Measurements from ENCODE around the gene SCRN1.

Gene SCRN1

GRCh38 chr7:29956487-29956836 lies 33.1 kb downstream of the SCRN1 start:
- Histone ChIP-seq H2BK15ac (ENCODE audit: low read depth, poor library complexity, severe bottlenecking) (no peak overlapping the region), H3K27ac (ENCODE audit: low read length, poor library complexity, severe bottlenecking) (no peak overlapping the region), H3K79me1 (replicated peaks; ENCODE audit: low read length, poor library complexity, severe bottlenecking) (peaks cover 43% of the 10 kb centered on the region), H3K4me2 (ENCODE audit: low read length, poor library complexity, severe bottlenecking) (no peak overlapping the region), H2BK120ac (ENCODE audit: low read depth, low read length) (no peak overlapping the region), H3K4me1 (ENCODE audit: control insufficient read depth, insufficient read depth, low read depth, low read length) (peaks cover 9% of the 10 kb centered on the region), H3K9ac (ENCODE audit: low read length) (peak overlapping the region; percentile 24), H3K4ac (ENCODE audit: low read depth in 1 of 2, low read length in 2 of 2) (no peak overlapping the region), H3K4me3 (ENCODE audit: insufficient read depth in 1 of 2, low read depth in 1 of 2, low read length in 2 of 2) (no peak overlapping the region), H3K36me3 (ENCODE audit: control insufficient read depth in 1 of 2, insufficient read depth in 2 of 2, low read depth in 1 of 2, low read length in 2 of 2) (peaks cover 20 to 57% of the 10 kb centered on the region in 2 experiments), H3K27me3 (ENCODE audit: control insufficient read depth in 1 of 2, insufficient read depth in 1 of 2, low read length in 2 of 2) (no peaks in the 10 kb centered on the region), H3K23ac (ENCODE audit: low read length in 2 of 2) (no peak overlapping the region), H4K8ac (ENCODE audit: low read length) (no peak overlapping the region), H2AK5ac (ENCODE audit: low read length, severe bottlenecking) (no peak overlapping the region), H2BK12ac (ENCODE audit: low read length in 2 of 2) (no peak overlapping the region), H3K14ac (ENCODE audit: low read length in 2 of 2) (no peak overlapping the region), H2AFZ (ENCODE audit: low read depth, low read length) (no peak overlapping the region), H3K18ac (ENCODE audit: low read depth in 1 of 2, low read length in 2 of 2) (no peak overlapping the region), H2BK5ac (ENCODE audit: low read depth, low read length, poor library complexity, severe bottlenecking) (no peak overlapping the region), H4K91ac (ENCODE audit: low read length) (no peak overlapping the region), H3K9me3 (ENCODE audit: control insufficient read depth, low read length) (no peaks in the 10 kb centered on the region)
- no peak for DNase-seq
- WGBS: 92% methylated on average over 3 of the region's 3 CpGs

DNA sequence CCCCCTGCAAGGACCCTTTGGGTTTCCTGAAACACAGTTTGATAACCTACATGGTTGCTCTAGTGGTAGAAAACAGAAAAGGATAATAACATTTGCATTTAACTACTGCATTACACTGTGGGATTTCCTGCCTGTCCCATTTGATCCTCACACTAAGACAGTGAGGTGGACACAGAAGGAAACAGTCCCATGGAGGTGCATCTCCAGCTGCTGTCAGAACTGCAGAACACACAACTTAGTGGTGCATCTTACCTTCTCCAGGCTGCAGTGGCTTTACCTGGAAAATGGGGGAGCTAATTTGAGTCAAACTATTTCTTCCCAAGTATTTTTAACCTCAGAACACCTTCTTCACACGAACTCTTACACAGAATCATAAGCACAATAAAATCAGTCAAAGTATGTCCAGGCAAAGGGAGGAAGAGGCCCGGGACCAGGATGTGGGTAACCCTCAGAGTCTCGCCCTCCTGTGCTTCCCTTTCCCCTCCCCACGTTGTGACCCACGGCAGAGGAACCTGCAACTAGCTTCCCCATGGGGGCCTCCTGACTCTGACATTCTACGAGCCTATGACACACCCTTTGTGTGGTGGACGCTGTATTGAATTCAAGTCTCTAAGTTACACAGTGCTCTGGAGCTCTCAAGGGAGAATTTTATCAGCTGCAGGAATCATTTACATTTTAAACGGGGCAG lies 33.7 kb downstream of the SCRN1 start:
- H3K14ac ChIP-seq (ENCODE audit: low read length in 2 of 2): peak overlapping the region in 1 of 2 experiments; percentile 59
- H2BK5ac ChIP-seq (ENCODE audit: low read depth, low read length, poor library complexity, severe bottlenecking): no peak overlapping the region
- H2AFZ ChIP-seq (ENCODE audit: low read depth, low read length): no peak overlapping the region
- H2BK12ac ChIP-seq (ENCODE audit: low read length in 2 of 2): no peak overlapping the region
- H2AK5ac ChIP-seq (ENCODE audit: low read length, severe bottlenecking): no peak overlapping the region
- no peaks in the 10 kb centered on the region for H3K27me3 ChIP-seq (ENCODE audit: control insufficient read depth in 1 of 2, insufficient read depth in 1 of 2, low read length in 2 of 2)
- WGBS: 89% methylated on average over 8 of the region's 8 CpGs
- H3K9ac ChIP-seq (ENCODE audit: low read length): peak overlapping the region; percentile 24
- no peak overlapping the region for H2BK15ac ChIP-seq (ENCODE audit: low read depth, poor library complexity, severe bottlenecking)
- peaks cover 48% of the 10 kb centered on the region for H3K79me1 ChIP-seq (replicated peaks; ENCODE audit: low read length, poor library complexity, severe bottlenecking)
- H3K4me3 ChIP-seq (ENCODE audit: insufficient read depth in 1 of 2, low read depth in 1 of 2, low read length in 2 of 2): no peak overlapping the region
- H3K18ac ChIP-seq (ENCODE audit: low read depth in 1 of 2, low read length in 2 of 2): no peak overlapping the region
- no peak overlapping the region for H2BK120ac ChIP-seq (ENCODE audit: low read depth, low read length)
- no peaks in the 10 kb centered on the region for H3K9me3 ChIP-seq (ENCODE audit: control insufficient read depth, low read length)
- no peak overlapping the region for H3K4me2 ChIP-seq (ENCODE audit: low read length, poor library complexity, severe bottlenecking)
- H3K4ac ChIP-seq (ENCODE audit: low read depth in 1 of 2, low read length in 2 of 2): no peak overlapping the region
- H3K36me3 ChIP-seq (ENCODE audit: control insufficient read depth in 1 of 2, insufficient read depth in 2 of 2, low read depth in 1 of 2, low read length in 2 of 2): peaks cover 24 to 62% of the 10 kb centered on the region in 2 experiments
- DNase-seq: no peak
- H3K4me1 ChIP-seq (ENCODE audit: control insufficient read depth, insufficient read depth, low read depth, low read length): peaks cover 9% of the 10 kb centered on the region
- no peak overlapping the region for H4K8ac ChIP-seq (ENCODE audit: low read length)
- H4K91ac ChIP-seq (ENCODE audit: low read length): no peak overlapping the region
- no peak overlapping the region for H3K27ac ChIP-seq (ENCODE audit: low read length, poor library complexity, severe bottlenecking)
- H3K23ac ChIP-seq (ENCODE audit: low read length in 2 of 2): no peak overlapping the region

DNA sequence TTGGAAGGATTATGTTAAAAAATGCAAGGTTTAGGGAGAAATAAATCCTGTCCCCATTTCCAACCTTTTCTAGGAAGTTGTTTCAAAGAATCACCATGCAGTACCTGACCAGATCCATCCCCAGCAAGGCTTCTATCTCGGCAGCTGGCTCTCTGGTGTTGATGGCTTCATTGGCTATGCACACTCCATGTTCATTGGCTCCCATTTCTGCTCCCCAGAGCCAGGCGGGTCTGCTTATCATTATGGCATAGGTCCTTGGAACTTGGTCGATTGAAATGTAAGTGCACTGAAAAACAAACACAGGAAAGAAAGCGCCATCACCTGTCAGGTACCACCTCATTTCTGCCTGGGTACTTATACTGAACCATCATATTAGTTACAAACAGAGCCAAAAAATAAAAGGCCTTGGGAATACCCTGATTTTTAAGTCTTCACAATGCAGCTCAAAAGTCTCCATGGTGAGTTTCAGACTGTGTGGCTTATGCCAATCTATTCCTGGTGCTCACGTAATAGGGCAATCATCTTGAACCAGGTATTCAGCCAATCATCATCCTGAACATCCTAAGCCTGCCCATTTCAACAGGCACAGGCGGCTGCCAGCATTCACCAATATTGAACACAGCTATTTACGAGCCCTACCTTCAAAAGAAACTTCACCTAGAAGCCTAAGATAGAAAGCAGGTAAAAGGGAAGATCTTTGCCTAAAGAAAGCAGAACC lies 34.4 kb downstream of the SCRN1 start:
- no peak overlapping the region for H3K4me3 ChIP-seq (ENCODE audit: insufficient read depth in 1 of 2, low read depth in 1 of 2, low read length in 2 of 2)
- H2BK120ac ChIP-seq (ENCODE audit: low read depth, low read length): no peak overlapping the region
- H3K18ac ChIP-seq (ENCODE audit: low read depth in 1 of 2, low read length in 2 of 2): no peak overlapping the region
- H3K23ac ChIP-seq (ENCODE audit: low read length in 2 of 2): no peak overlapping the region
- H2BK12ac ChIP-seq (ENCODE audit: low read length in 2 of 2): no peak overlapping the region
- H3K27ac ChIP-seq (ENCODE audit: low read length, poor library complexity, severe bottlenecking): no peak overlapping the region
- no peak overlapping the region for H3K4me2 ChIP-seq (ENCODE audit: low read length, poor library complexity, severe bottlenecking)
- WGBS: 94% methylated on average over 5 of the region's 7 CpGs
- H3K27me3 ChIP-seq (ENCODE audit: control insufficient read depth in 1 of 2, insufficient read depth in 1 of 2, low read length in 2 of 2): no peaks in the 10 kb centered on the region
- no peak overlapping the region for H2BK15ac ChIP-seq (ENCODE audit: low read depth, poor library complexity, severe bottlenecking)
- peaks cover 50% of the 10 kb centered on the region for H3K79me1 ChIP-seq (replicated peaks; ENCODE audit: low read length, poor library complexity, severe bottlenecking)
- no peak overlapping the region for H2AK5ac ChIP-seq (ENCODE audit: low read length, severe bottlenecking)
- no peak overlapping the region for H4K8ac ChIP-seq (ENCODE audit: low read length)
- no peak overlapping the region for H2BK5ac ChIP-seq (ENCODE audit: low read depth, low read length, poor library complexity, severe bottlenecking)
- no peak for DNase-seq
- no peak overlapping the region for H4K91ac ChIP-seq (ENCODE audit: low read length)
- peaks cover 31 to 64% of the 10 kb centered on the region in 2 experiments for H3K36me3 ChIP-seq (ENCODE audit: control insufficient read depth in 1 of 2, insufficient read depth in 2 of 2, low read depth in 1 of 2, low read length in 2 of 2)
- H3K9ac ChIP-seq (ENCODE audit: low read length): no peak overlapping the region
- H3K4ac ChIP-seq (ENCODE audit: low read depth in 1 of 2, low read length in 2 of 2): no peak overlapping the region
- H2AFZ ChIP-seq (ENCODE audit: low read depth, low read length): no peak overlapping the region
- no peak overlapping the region for H3K14ac ChIP-seq (ENCODE audit: low read length in 2 of 2)
- peaks cover 9% of the 10 kb centered on the region for H3K4me1 ChIP-seq (ENCODE audit: control insufficient read depth, insufficient read depth, low read depth, low read length)
- H3K9me3 ChIP-seq (ENCODE audit: control insufficient read depth, low read length): no peaks in the 10 kb centered on the region

- H4K8ac ChIP-seq (ENCODE audit: low read length): no peak overlapping the region
- no peak overlapping the region for H2BK5ac ChIP-seq (ENCODE audit: low read depth, low read length, poor library complexity, severe bottlenecking)
- H2AK5ac ChIP-seq (ENCODE audit: low read length, severe bottlenecking): no peak overlapping the region
- H2BK12ac ChIP-seq (ENCODE audit: low read length in 2 of 2): no peak overlapping the region
- H3K4ac ChIP-seq (ENCODE audit: low read depth in 1 of 2, low read length in 2 of 2): no peak overlapping the region
- H3K9me3 ChIP-seq (ENCODE audit: control insufficient read depth, low read length): no peaks in the 10 kb centered on the region
- no peak overlapping the region for H3K4me2 ChIP-seq (ENCODE audit: low read length, poor library complexity, severe bottlenecking)
- H3K18ac ChIP-seq (ENCODE audit: low read depth in 1 of 2, low read length in 2 of 2): no peak overlapping the region
- DNase-seq: no peak
- peak overlapping the region; percentile 67 for H3K9ac ChIP-seq (ENCODE audit: low read length)
- H3K79me1 ChIP-seq (replicated peaks; ENCODE audit: low read length, poor library complexity, severe bottlenecking): peaks cover 52% of the 10 kb centered on the region
- H3K23ac ChIP-seq (ENCODE audit: low read length in 2 of 2): no peak overlapping the region
- H3K36me3 ChIP-seq (ENCODE audit: control insufficient read depth in 1 of 2, insufficient read depth in 2 of 2, low read depth in 1 of 2, low read length in 2 of 2): peaks cover 42 to 65% of the 10 kb centered on the region in 2 experiments
- H3K4me3 ChIP-seq (ENCODE audit: insufficient read depth in 1 of 2, low read depth in 1 of 2, low read length in 2 of 2): peak overlapping the region in 1 of 2 experiments; percentile 42
- no peak overlapping the region for H3K14ac ChIP-seq (ENCODE audit: low read length in 2 of 2)
- H2BK120ac ChIP-seq (ENCODE audit: low read depth, low read length): no peak overlapping the region
- H3K4me1 ChIP-seq (ENCODE audit: control insufficient read depth, insufficient read depth, low read depth, low read length): peaks cover 15% of the 10 kb centered on the region
- no peak overlapping the region for H2BK15ac ChIP-seq (ENCODE audit: low read depth, poor library complexity, severe bottlenecking)
- H4K91ac ChIP-seq (ENCODE audit: low read length): no peak overlapping the region
- H3K27me3 ChIP-seq (ENCODE audit: control insufficient read depth in 1 of 2, insufficient read depth in 1 of 2, low read length in 2 of 2): no peaks in the 10 kb centered on the region
- H3K27ac ChIP-seq (ENCODE audit: low read length, poor library complexity, severe bottlenecking): no peak overlapping the region
- no peak overlapping the region for H2AFZ ChIP-seq (ENCODE audit: low read depth, low read length)
- WGBS: 86% methylated on average over 2 of the region's 4 CpGs
These were observed 35.8 kb downstream of the SCRN1 start for GRCh38 chr7:29953726-29954347.
